Endothelial cell of umbilical vein (primary cell): ENCODE data around the gene GLI3. TPM values are rescaled to one million over a fixed set of nuclear protein-coding genes. Genes with fewer than 3 reads are reported as not detected.

ENCODE experiments used
- BruUV-seq: library from RNA; stranded (reverse); fragments of 400-500 nt; replicated peaks from 2 replicates; lab custom pipeline; 2021; lab: Mats Ljungman, UMichigan
- CTCF ChIA-PET: fragments of 300-600, 350-600 bp; sonication (Branson Sonifier 250); formaldehyde crosslinking; loops from one replicate; lab custom pipeline; 2021; ENCODE audit warnings: antibody characterized with exemption, inconsistent platforms; lab: Charles Lee
- POLR2A ChIA-PET: fragments of 300-600, 350-600 bp; sonication (Branson Sonifier 250); formaldehyde crosslinking; loops from one replicate; lab custom pipeline; 2021; ENCODE audit warnings: antibody characterized with exemption, inconsistent platforms; lab: Charles Lee
- DNase-seq: peaks from one replicate; pipeline ENCODE4 v3.0.0-alpha.2; 2011; ENCODE audit warnings: low read depth, low spot score
- FAIRE-seq: peaks from 2 replicates; lab custom pipeline; 2011; peaks lifted over from hg19 to GRCh38; lab: Jason Lieb, UNC
- H2AFZ ChIP-seq: 2 replicates; pipeline ENCODE4 v1.6.0; 2012; ENCODE audit warnings: low read depth, low read length, control low read depth, inconsistent platforms
- H3K27ac ChIP-seq: 2 replicates; pipeline ENCODE4 v1.5.1; 2011; ENCODE audit warnings: low read depth, mild to moderate bottlenecking, control low read depth, low read length, moderate library complexity; ENCODE audit not compliant: insufficient read depth
- H3K27me3 ChIP-seq, 2 experiments: 2 replicates each; pipeline versions ENCODE4 v1.6.0 to v1.6.1; 2011; ENCODE audit warnings: low read length in 2 of 2, mixed read lengths in 1 of 2; ENCODE audit not compliant: control insufficient read depth in 2 of 2, insufficient read depth in 2 of 2
- H3K36me3 ChIP-seq, 2 experiments: 2 replicates in 1 of 2; 3 replicates in 1 of 2; pipeline ENCODE4 v1.5.1; 2011; ENCODE audit warnings: low read length in 2 of 2, mild to moderate bottlenecking in 1 of 2, moderate library complexity in 1 of 2; ENCODE audit not compliant: control insufficient read depth in 2 of 2, insufficient read depth in 2 of 2; ENCODE audit errors: extremely low read depth in 1 of 2
- H3K4me1 ChIP-seq: 3 replicates; pipeline ENCODE4 v1.5.1; 2011; ENCODE audit warnings: mild to moderate bottlenecking, low read length; ENCODE audit not compliant: control insufficient read depth, insufficient read depth; ENCODE audit errors: extremely low read depth
- H3K4me2 ChIP-seq: 2 replicates; pipeline ENCODE4 v1.6.1; 2011; ENCODE audit warnings: low read length, control low read depth, mixed read lengths; ENCODE audit not compliant: insufficient read depth
- H3K4me3 ChIP-seq, 3 experiments: fragments of 200-600 bp in 1 of 3; sonication (generic), shearing (Covaris generic) in 1 of 3; replicated peaks in 1 of 3; 2 replicates each; pipeline ENCODE4 v1.5.1; 2011 to 2016; ENCODE audit warnings: control low read depth in 3 of 3, low read length in 3 of 3, mild to moderate bottlenecking in 2 of 3, inconsistent platforms in 1 of 3, low read depth in 1 of 3, moderate library complexity in 1 of 3; ENCODE audit not compliant: insufficient read depth in 1 of 3
- H3K79me2 ChIP-seq: 2 replicates; pipeline ENCODE4 v1.6.0; 2012; ENCODE audit warnings: low read length, inconsistent platforms; ENCODE audit not compliant: control insufficient read depth, insufficient read depth
- H3K9ac ChIP-seq: replicated peaks from 2 replicates; pipeline ENCODE3; 2011; ENCODE audit warnings: low read length, control low read depth; ENCODE audit not compliant: insufficient read depth; ENCODE audit errors: extremely low read depth
- H3K9me1 ChIP-seq: replicated peaks from 3 replicates; pipeline ENCODE4 v1.6.0; 2011; ENCODE audit warnings: mild to moderate bottlenecking, low read length; ENCODE audit not compliant: control insufficient read depth, insufficient read depth; ENCODE audit errors: extremely low read depth
- H3K9me3 ChIP-seq: replicated peaks from 2 replicates; pipeline ENCODE4 v1.5.1; 2012; ENCODE audit warnings: low read length, inconsistent platforms; ENCODE audit not compliant: control insufficient read depth, insufficient read depth
- H4K20me1 ChIP-seq: replicated peaks from 2 replicates; pipeline ENCODE3; 2011; ENCODE audit warnings: mild to moderate bottlenecking, low read length; ENCODE audit not compliant: control insufficient read depth, insufficient read depth; ENCODE audit errors: extremely low read depth
- EZH2 ChIP-seq: IDR thresholded peaks from 2 replicates; pipeline ENCODE4 v1.6.1; 2012; ENCODE audit warnings: borderline replicate concordance, low read depth, mild to moderate bottlenecking, moderate library complexity, low read length, inconsistent platforms; ENCODE audit not compliant: severe bottlenecking
- FOS ChIP-seq: IDR thresholded peaks from 2 replicates; pipeline ENCODE4 v1.6.1; 2011; ENCODE audit warnings: mild to moderate bottlenecking, low read length, moderate library complexity, borderline replicate concordance; ENCODE audit not compliant: insufficient read depth
- GATA2 ChIP-seq: IDR thresholded peaks from 2 replicates; pipeline ENCODE4 v1.7.0; 2011; ENCODE audit warnings: low read depth, mild to moderate bottlenecking, moderate library complexity, mixed read lengths, low read length; ENCODE audit not compliant: insufficient read length, insufficient read depth
- JUN ChIP-seq: IDR thresholded peaks from 2 replicates; pipeline ENCODE4 v1.6.1; 2011; ENCODE audit warnings: borderline replicate concordance, low read depth; ENCODE audit not compliant: insufficient read length, insufficient read depth
- MYC ChIP-seq: IDR thresholded peaks from one replicate; pipeline ENCODE4 v1.6.1; 2011; ENCODE audit warnings: mild to moderate bottlenecking, low read depth, low read length
- POLR2A ChIP-seq: IDR thresholded peaks from 2 replicates; pipeline ENCODE4 v1.6.1; 2012; ENCODE audit warnings: low read depth, mild to moderate bottlenecking, control low read depth, low read length
- POLR2AphosphoS5 ChIP-seq: IDR thresholded peaks from 2 replicates; pipeline ENCODE4 v1.6.1; 2012; ENCODE audit warnings: low read depth, mild to moderate bottlenecking, control low read depth, low read length, moderate library complexity; ENCODE audit not compliant: insufficient read depth
- dilution Hi-C: fragments of 300-500 bp; cut with MboI; formaldehyde crosslinking; loops from one replicate; pipeline ENCODE4 v1.15.0; 2019; ENCODE audit warnings: low sequenced_read_pairs; ENCODE audit not compliant: extremely low pct_ligation_motif_present
- intact Hi-C: fragments of 100-400 bp; cut with micrococcal nuclease; formaldehyde crosslinking; loops from one replicate; pipeline ENCODE4 v1.10.0; 2022
- polyA plus RNA-seq, 4 experiments: library from polyadenylated mRNA; depleted of rRNA in 3 of 4; stranded (reverse) in 3 of 4; unstranded in 1 of 4; fragments of >200 nt; gene quantifications; 2 replicates each; pipeline versions ENCODE4 v1.2.1 to v1.2.3, GENCODE V29; 2011 to 2012; ENCODE audit warnings: missing spikeins in 1 of 4
- total RNA-seq: library from RNA; stranded (reverse); gene quantifications from 2 replicates; pipeline ENCODE4 v1.2.3, GENCODE V29; 2021
- TF ChIP-seq, protein P1 (sequence below), 2 donors: IDR thresholded peaks; 1 replicate in 1 of 2; 2 replicates in 1 of 2; pipeline ENCODE4 v1.5.1; 2011; ENCODE audit warnings: low read length in 2 of 2, mild to moderate bottlenecking in 2 of 2, moderate library complexity in 2 of 2, control low read depth in 1 of 2, inconsistent platforms in 1 of 2, low read depth in 1 of 2; ENCODE audit not compliant: insufficient read depth in 1 of 2; ENCODE audit errors: extremely low read depth in 1 of 2
- TF ChIP-seq, protein P2 (sequence below): IDR thresholded peaks from 2 replicates; pipeline ENCODE4 v1.6.1; 2011; ENCODE audit not compliant: insufficient read depth, insufficient read length

Gene GLI3
- total and polyA plus RNA-seq, 2 donors (not counting 3 experiments of a cell fraction or from before 2014, with no cell fraction given): 6.0 to 24.9 TPM

GRCh38 chr7:42186151-42186550 lies 50.9 kb downstream of the GLI3 start:
- TF ChIP-seq, protein P1, sequence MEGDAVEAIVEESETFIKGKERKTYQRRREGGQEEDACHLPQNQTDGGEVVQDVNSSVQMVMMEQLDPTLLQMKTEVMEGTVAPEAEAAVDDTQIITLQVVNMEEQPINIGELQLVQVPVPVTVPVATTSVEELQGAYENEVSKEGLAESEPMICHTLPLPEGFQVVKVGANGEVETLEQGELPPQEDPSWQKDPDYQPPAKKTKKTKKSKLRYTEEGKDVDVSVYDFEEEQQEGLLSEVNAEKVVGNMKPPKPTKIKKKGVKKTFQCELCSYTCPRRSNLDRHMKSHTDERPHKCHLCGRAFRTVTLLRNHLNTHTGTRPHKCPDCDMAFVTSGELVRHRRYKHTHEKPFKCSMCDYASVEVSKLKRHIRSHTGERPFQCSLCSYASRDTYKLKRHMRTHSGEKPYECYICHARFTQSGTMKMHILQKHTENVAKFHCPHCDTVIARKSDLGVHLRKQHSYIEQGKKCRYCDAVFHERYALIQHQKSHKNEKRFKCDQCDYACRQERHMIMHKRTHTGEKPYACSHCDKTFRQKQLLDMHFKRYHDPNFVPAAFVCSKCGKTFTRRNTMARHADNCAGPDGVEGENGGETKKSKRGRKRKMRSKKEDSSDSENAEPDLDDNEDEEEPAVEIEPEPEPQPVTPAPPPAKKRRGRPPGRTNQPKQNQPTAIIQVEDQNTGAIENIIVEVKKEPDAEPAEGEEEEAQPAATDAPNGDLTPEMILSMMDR (IDR thresholded peaks at IDR 0.05; ENCODE audit: extremely low read depth in 1 of 2, insufficient read depth in 1 of 2, low read depth in 1 of 2, low read length in 2 of 2): peak; percentile 38 to 47
- TF ChIP-seq, protein P2, sequence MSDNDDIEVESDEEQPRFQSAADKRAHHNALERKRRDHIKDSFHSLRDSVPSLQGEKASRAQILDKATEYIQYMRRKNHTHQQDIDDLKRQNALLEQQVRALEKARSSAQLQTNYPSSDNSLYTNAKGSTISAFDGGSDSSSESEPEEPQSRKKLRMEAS: no peak
- dilution Hi-C loops: no loop called here
- CTCF ChIA-PET: interaction anchor here (1.0 to 1.3 kb wide), 3 partner anchors 8 to 209 kb away, joined by 3 to 4 read pairs (median 3); no protein-coding TSS in a partner anchor

GRCh38 chr7:42185726-42186125 lies 51.3 kb downstream of the GLI3 start:
- intact Hi-C loops: no loop called here
- BruUV-seq: no TSS peak
- ChIA-PET CTCF (interaction anchor here (1.1 to 1.3 kb wide), 2 partner anchors 8 to 10 kb away, joined by 3 to 4 read pairs; no protein-coding TSS in a partner anchor), POLR2A (no interaction called here)
- Histone ChIP-seq H3K27me3 (no peaks in the 10 kb centered on the region), H3K36me3 (no peaks in the 10 kb centered on the region), H3K79me2 (peaks cover 2% of the 10 kb centered on the region), H3K4me1 (peaks cover 15% of the 10 kb centered on the region), H4K20me1 (no peaks in the 10 kb centered on the region), H3K4me3 (no peak overlapping the region), H2AFZ (no peak overlapping the region), H3K9me3 (no peaks in the 10 kb centered on the region), H3K27ac (no peak overlapping the region), H3K4me2 (no peak overlapping the region), H3K9me1 (no peaks in the 10 kb centered on the region), H3K9ac (no peak overlapping the region)
- no peak for TF ChIP-seq JUN
- TF ChIP-seq POLR2A: no peak
- TF ChIP-seq POLR2AphosphoS5: no peak
- no peak for TF ChIP-seq FOS
- TF ChIP-seq, protein P1 (IDR thresholded peaks at IDR 0.05; ENCODE audit: extremely low read depth in 1 of 2, insufficient read depth in 1 of 2, low read depth in 1 of 2, low read length in 2 of 2): no peak
- no peak for TF ChIP-seq GATA2
- TF ChIP-seq, protein P2: no peak
- TF ChIP-seq MYC: no peak
- no peak for TF ChIP-seq EZH2
- FAIRE-seq (no peak), DNase-seq (no peak)
- dilution Hi-C loops: no loop called here

More at GRCh38 chr7:42186151-42186550, 50.9 kb downstream of the GLI3 start:
- DNase-seq (no peak), FAIRE-seq (no peak)
- Histone ChIP-seq H3K79me2 (peaks cover 2% of the 10 kb centered on the region), H4K20me1 (no peaks in the 10 kb centered on the region), H3K4me3 (no peak overlapping the region), H3K27me3 (no peaks in the 10 kb centered on the region), H3K4me1 (peaks cover 18% of the 10 kb centered on the region), H3K36me3 (no peaks in the 10 kb centered on the region), H2AFZ (no peak overlapping the region), H3K27ac (no peak overlapping the region), H3K9ac (no peak overlapping the region), H3K9me1 (no peaks in the 10 kb centered on the region), H3K4me2 (no peak overlapping the region), H3K9me3 (no peaks in the 10 kb centered on the region)
- intact Hi-C loops: no loop called here
- POLR2A ChIA-PET: no interaction called here
- BruUV-seq: no TSS peak
